Measurements from ENCODE around the gene CHD6. TPM values are rescaled to one million over a fixed set of nuclear protein-coding genes. Genes with fewer than 3 reads are reported as not detected.

The CHD6 gene
- total RNA-seq, 4 donors from 2014 or later, result 32.5 to 37.7 (median 35.0) TPM

GRCh38 chr20:41480054-41480770 lies 138.0 kb downstream of the CHD6 start:
- TF ChIP-seq CTCF (IDR thresholded peaks at IDR 0.05), result no peak
- Histone ChIP-seq H3K27ac (replicated peaks in 1 of 4) (no peak overlapping the region), H3K9me3 (no peaks in the 10 kb centered on the region), H3K36me3 (peaks cover 0 to 56% (median 30%) of the 10 kb centered on the region in 4 donors), H3K4me1 (peaks cover 7 to 30% (median 19%) of the 10 kb centered on the region in 4 donors), H3K4me3 (no peak overlapping the region), H3K27me3 (no peaks in the 10 kb centered on the region)
- DNase-seq (ENCODE audit: extremely low spot score), result no peak
- intact Hi-C loops (cut with DNase I), result no loop called here
- 71% methylated on average over 2 of the region's 2 CpGs for WGBS

DNA sequence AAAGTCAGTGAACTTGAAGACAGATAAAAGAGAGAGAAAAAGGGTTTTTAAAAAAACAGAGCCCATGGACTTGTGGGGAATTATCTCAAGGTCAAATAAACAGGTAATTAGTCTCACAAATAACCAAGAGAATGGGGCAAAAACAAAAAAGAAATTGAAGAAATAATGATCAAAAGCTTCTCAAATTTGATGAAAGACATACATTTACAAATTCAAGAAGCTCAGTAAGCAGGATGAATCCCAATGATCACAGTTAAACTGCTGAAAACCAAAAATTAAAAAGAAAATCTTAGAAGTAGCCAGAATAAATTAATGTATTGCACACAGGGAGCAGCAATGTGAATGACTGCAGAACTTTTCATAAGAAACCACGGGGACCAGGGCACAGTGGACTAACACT lies 139.1 kb downstream of the CHD6 start:
- Histone ChIP-seq H3K36me3 (peaks cover 0 to 45% (median 20%) of the 10 kb centered on the region in 4 donors), H3K27me3 (no peaks in the 10 kb centered on the region), H3K9me3 (no peaks in the 10 kb centered on the region), H3K4me1 (peaks cover 7 to 31% (median 24%) of the 10 kb centered on the region in 4 donors), H3K27ac (replicated peaks in 1 of 4) (no peak overlapping the region), H3K4me3 (no peak overlapping the region)
- TF ChIP-seq POLR2AphosphoS5 (IDR thresholded peaks at IDR 0.05) (no peak), POLR2A (IDR thresholded peaks at IDR 0.05; ENCODE audit: low read depth) (no peak), CTCF (IDR thresholded peaks at IDR 0.05) (no peak), EP300 (IDR thresholded peaks at IDR 0.05) (no peak)
- no peak for DNase-seq (ENCODE audit: extremely low spot score)
- intact Hi-C loops (cut with DNase I), result no loop called here
- 94% methylated on average over 1 of the region's 1 CpG for WGBS

DNA sequence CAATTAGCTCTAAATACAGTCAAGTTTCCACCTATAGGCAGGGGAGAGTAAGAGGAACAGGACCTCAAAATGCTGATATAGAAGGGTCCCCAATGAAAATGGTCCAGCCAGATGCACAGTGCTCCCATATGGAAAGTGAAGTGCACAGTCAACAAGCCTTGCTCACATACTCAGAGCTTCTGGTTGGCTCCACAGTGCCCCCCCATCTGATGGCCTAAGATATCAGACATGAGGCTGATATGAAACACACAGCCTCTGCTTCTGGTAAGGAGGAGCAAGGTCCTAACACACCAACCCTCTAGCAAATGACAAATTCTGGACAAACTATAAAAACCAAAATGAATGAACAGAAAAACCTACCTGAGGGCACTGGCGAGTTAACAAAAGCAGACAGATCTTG lies 140.2 kb downstream of the CHD6 start:
- Histone ChIP-seq H3K9me3 (no peaks in the 10 kb centered on the region), H3K27ac (replicated peaks in 1 of 4) (no peak overlapping the region), H3K4me3 (no peak overlapping the region), H3K4me1 (peaks cover 7 to 29% (median 24%) of the 10 kb centered on the region in 4 donors), H3K27me3 (no peaks in the 10 kb centered on the region), H3K36me3 (peaks cover 0 to 37% (median 18%) of the 10 kb centered on the region in 4 donors)
- TF ChIP-seq EP300 (IDR thresholded peaks at IDR 0.05) (no peak), CTCF (IDR thresholded peaks at IDR 0.05) (no peak), POLR2A (IDR thresholded peaks at IDR 0.05; ENCODE audit: low read depth) (no peak), POLR2AphosphoS5 (IDR thresholded peaks at IDR 0.05) (no peak)
- intact Hi-C loops (cut with DNase I), result no loop called here
- DNase-seq (ENCODE audit: extremely low spot score), result no peak
- 100% methylated on average over 1 of the region's 1 CpG for WGBS

- Histone ChIP-seq H3K4me3 (no peak overlapping the region), H3K9me3 (no peaks in the 10 kb centered on the region), H3K27ac (replicated peaks in 1 of 4) (peak overlapping the region in 1 of 4 donors; percentile 2), H3K36me3 (peaks cover 0 to 44% (median 24%) of the 10 kb centered on the region in 4 donors), H3K27me3 (no peaks in the 10 kb centered on the region), H3K4me1 (peaks cover 7 to 23% (median 20%) of the 10 kb centered on the region in 4 donors)
- intact Hi-C loops (cut with DNase I), result no loop called here
- TF ChIP-seq POLR2A (IDR thresholded peaks at IDR 0.05; ENCODE audit: low read depth) (no peak), POLR2AphosphoS5 (IDR thresholded peaks at IDR 0.05) (no peak), CTCF (IDR thresholded peaks at IDR 0.05) (no peak), EP300 (IDR thresholded peaks at IDR 0.05) (no peak)
- DNase-seq (ENCODE audit: extremely low spot score), result no peak
- 90% methylated on average over 1 of the region's 1 CpG for WGBS
Measured at GRCh38 chr20:41476446-41476845, 141.7 kb downstream of the CHD6 start.

DNA sequence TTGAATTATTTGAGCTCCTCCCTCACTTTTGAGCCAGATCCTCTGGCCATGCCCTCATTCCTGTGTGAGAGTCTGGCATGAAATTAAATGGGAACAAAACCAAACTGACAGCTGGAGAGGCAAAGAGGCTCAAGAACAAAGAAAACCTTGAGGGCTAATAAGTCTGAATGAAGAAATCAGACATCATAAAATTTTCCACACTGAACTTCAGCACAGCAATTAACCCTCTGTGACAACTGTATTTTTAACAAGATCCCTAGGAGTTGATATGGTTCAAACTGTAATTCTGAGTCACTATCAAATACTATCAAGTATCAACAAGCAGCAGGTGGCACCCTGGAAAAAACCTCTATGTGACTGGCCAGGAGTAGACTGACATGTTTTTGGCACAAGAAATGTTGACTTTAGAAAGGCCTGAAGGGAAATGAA lies 142.2 kb downstream of the CHD6 start:
- peak overlapping the region in 2 of 4 donors; percentile 30 to 35 for H3K27ac ChIP-seq (replicated peaks in 1 of 4)
- peaks cover 7 to 23% (median 20%) of the 10 kb centered on the region in 4 donors for H3K4me1 ChIP-seq
- DNase-seq (ENCODE audit: extremely low spot score), result no peak
- H3K36me3 ChIP-seq, result peaks cover 0 to 44% (median 22%) of the 10 kb centered on the region in 4 donors
- no peak overlapping the region for H3K4me3 ChIP-seq
- intact Hi-C loops (cut with DNase I), result no loop called here
- no peaks in the 10 kb centered on the region for H3K9me3 ChIP-seq
- no peak for TF ChIP-seq CTCF (IDR thresholded peaks at IDR 0.05)
- TF ChIP-seq POLR2AphosphoS5 (IDR thresholded peaks at IDR 0.05), result no peak
- no peak for TF ChIP-seq POLR2A (IDR thresholded peaks at IDR 0.05; ENCODE audit: low read depth)
- no peak for TF ChIP-seq EP300 (IDR thresholded peaks at IDR 0.05)
- no peaks in the 10 kb centered on the region for H3K27me3 ChIP-seq

Measured in esophagus muscularis mucosa (tissue), 4 donors.